ENCODE data around the gene RANBP9.

DNA sequence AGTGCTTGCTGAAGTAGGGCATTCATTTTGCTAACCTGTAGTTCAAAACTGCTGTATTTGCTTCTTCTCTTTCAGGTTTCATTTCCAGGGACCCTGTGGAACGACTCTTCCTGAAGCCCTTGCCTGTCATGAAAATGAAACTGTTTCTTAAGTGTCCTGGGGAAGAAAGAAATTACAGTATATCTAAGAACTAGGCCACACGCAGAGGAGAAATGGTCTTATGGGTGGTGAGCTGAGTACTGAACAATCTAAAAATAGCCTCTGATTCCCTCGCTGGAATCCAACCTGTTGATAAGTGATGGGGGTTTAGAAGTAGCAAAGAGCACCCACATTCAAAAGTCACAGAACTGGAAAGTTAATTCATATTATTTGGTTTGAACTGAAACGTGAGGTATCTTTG lies 99.9 kb downstream of the RANBP9 start:
- TF ChIP-seq, protein P1, sequence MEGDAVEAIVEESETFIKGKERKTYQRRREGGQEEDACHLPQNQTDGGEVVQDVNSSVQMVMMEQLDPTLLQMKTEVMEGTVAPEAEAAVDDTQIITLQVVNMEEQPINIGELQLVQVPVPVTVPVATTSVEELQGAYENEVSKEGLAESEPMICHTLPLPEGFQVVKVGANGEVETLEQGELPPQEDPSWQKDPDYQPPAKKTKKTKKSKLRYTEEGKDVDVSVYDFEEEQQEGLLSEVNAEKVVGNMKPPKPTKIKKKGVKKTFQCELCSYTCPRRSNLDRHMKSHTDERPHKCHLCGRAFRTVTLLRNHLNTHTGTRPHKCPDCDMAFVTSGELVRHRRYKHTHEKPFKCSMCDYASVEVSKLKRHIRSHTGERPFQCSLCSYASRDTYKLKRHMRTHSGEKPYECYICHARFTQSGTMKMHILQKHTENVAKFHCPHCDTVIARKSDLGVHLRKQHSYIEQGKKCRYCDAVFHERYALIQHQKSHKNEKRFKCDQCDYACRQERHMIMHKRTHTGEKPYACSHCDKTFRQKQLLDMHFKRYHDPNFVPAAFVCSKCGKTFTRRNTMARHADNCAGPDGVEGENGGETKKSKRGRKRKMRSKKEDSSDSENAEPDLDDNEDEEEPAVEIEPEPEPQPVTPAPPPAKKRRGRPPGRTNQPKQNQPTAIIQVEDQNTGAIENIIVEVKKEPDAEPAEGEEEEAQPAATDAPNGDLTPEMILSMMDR (IDR thresholded peaks at IDR 0.05 in 4 of 5, conservative IDR thresholded peaks at IDR 0.05 in 1 of 5): no peak
- TF ChIP-seq POLR2A (IDR thresholded peaks at IDR 0.05): no peak

Measured in gastrocnemius medialis (tissue), 4 donors.